ENCODE data around the gene SPATA33.
A peak's percentile ranks its signal among the peaks of the same experiment; 100 is the strongest.
"Not testable (repeated sequence)": the region's sequence is repeated elsewhere in the genome, so short reads cannot be mapped to it uniquely, and the experiment has no call there.

Gene SPATA33

GRCh38 chr16:89641458-89642119 lies 16.0 kb upstream of the SPATA33 start:
- TF ChIP-seq ZNF274 (IDR thresholded peaks at IDR 0.05; ENCODE audit: low read depth, low read length) = no peak

GRCh38 chr16:89642574-89642973 lies 15.1 kb upstream of the SPATA33 start:
- TF ChIP-seq ZNF274 (IDR thresholded peaks at IDR 0.05; ENCODE audit: low read depth, low read length) = no peak

More at GRCh38 chr16:89641458-89642119, 16.0 kb upstream of the SPATA33 start:
- H3K4me3 ChIP-seq (ENCODE audit: low read length) = no peak overlapping the region

GRCh38 chr16:89643769-89644300 lies 13.8 kb upstream of the SPATA33 start:
- TF ChIP-seq ZNF274 (IDR thresholded peaks at IDR 0.05; ENCODE audit: low read depth, low read length) = no peak
- H3K4me3 ChIP-seq (ENCODE audit: low read length) = no peak overlapping the region

More at GRCh38 chr16:89642574-89642973, 15.1 kb upstream of the SPATA33 start:
- H3K4me3 ChIP-seq (ENCODE audit: low read length) = no peak overlapping the region

GRCh38 chr16:89645122-89645521 lies 12.5 kb upstream of the SPATA33 start:
- TF ChIP-seq ZNF274 (IDR thresholded peaks at IDR 0.05; ENCODE audit: low read depth, low read length) = no peak
- H3K4me3 ChIP-seq (ENCODE audit: low read length) = no peak overlapping the region

GRCh38 chr16:89646270-89646669 lies 11.4 kb upstream of the SPATA33 start:
- TF ChIP-seq ZNF274 (IDR thresholded peaks at IDR 0.05; ENCODE audit: low read depth, low read length) = no peak
- no peak overlapping the region for H3K4me3 ChIP-seq (ENCODE audit: low read length)

- no peak for TF ChIP-seq ZNF274 (IDR thresholded peaks at IDR 0.05; ENCODE audit: low read depth, low read length)
These were observed 10.7 kb upstream of the SPATA33 start for GRCh38 chr16:89646906-89647305.

GRCh38 chr16:89651584-89651983 lies 6.1 kb upstream of the SPATA33 start:
- no peak for TF ChIP-seq ZNF274 (IDR thresholded peaks at IDR 0.05; ENCODE audit: low read depth, low read length)
- H3K4me3 ChIP-seq (ENCODE audit: low read length) = no peak overlapping the region

More at GRCh38 chr16:89646906-89647305, 10.7 kb upstream of the SPATA33 start:
- H3K4me3 ChIP-seq (ENCODE audit: low read length) = no peak overlapping the region

- H3K4me3 ChIP-seq (ENCODE audit: low read length) = no peak overlapping the region
- no peak for TF ChIP-seq ZNF274 (IDR thresholded peaks at IDR 0.05; ENCODE audit: low read depth, low read length)
These were observed 3.9 kb upstream of the SPATA33 start for GRCh38 chr16:89653656-89654295.

- no peak overlapping the region for H3K4me3 ChIP-seq (ENCODE audit: low read length)
- TF ChIP-seq ZNF274 (IDR thresholded peaks at IDR 0.05; ENCODE audit: low read depth, low read length) = no peak
These were observed 2.5 kb upstream of the SPATA33 start for GRCh38 chr16:89655062-89655643.

- TF ChIP-seq ZNF274 (IDR thresholded peaks at IDR 0.05; ENCODE audit: low read depth, low read length) = no peak
- H3K4me3 ChIP-seq (ENCODE audit: low read length) = peak overlapping the region; percentile 93
These were observed 1.1 kb upstream of the SPATA33 start for GRCh38 chr16:89656435-89657121.

GRCh38 chr16:89658221-89658879 lies 714 bp downstream of the SPATA33 start:
- H3K4me3 ChIP-seq (ENCODE audit: low read length) = peak overlapping the region; percentile 93
- TF ChIP-seq ZNF274 (IDR thresholded peaks at IDR 0.05; ENCODE audit: low read depth, low read length) = no peak

GRCh38 chr16:89660146-89660545 lies 2.5 kb downstream of the SPATA33 start:
- TF ChIP-seq ZNF274 (IDR thresholded peaks at IDR 0.05; ENCODE audit: low read depth, low read length) = no peak
- no peak overlapping the region for H3K4me3 ChIP-seq (ENCODE audit: low read length)

GRCh38 chr16:89661215-89661614 lies 3.6 kb downstream of the SPATA33 start:
- H3K4me3 ChIP-seq (ENCODE audit: low read length) = no peak overlapping the region
- TF ChIP-seq ZNF274 (IDR thresholded peaks at IDR 0.05; ENCODE audit: low read depth, low read length) = no peak

GRCh38 chr16:89664238-89664637 lies 6.6 kb downstream of the SPATA33 start:
- not testable (repeated sequence) for H3K4me3 ChIP-seq (ENCODE audit: low read length)

- not testable (repeated sequence) for H3K4me3 ChIP-seq (ENCODE audit: low read length)
These were observed 9.4 kb downstream of the SPATA33 start for GRCh38 chr16:89667000-89667399.
